Caco-2 (cell line): Measurements from ENCODE around the gene RAET1L. TPM values are rescaled to one million over a fixed set of nuclear protein-coding genes. Genes with fewer than 3 reads are reported as not detected.

Source experiments
- BruUV-seq: library from RNA; stranded (reverse); fragments of 400-500 nt; replicated peaks from 2 replicates; lab custom pipeline; 2021; lab: Mats Ljungman, UMichigan
- CTCF ChIA-PET: fragments of 300-600 bp; sonication (Branson Sonifier 250); formaldehyde crosslinking; loops from one replicate; lab custom pipeline; 2022; ENCODE audit warnings: antibody characterized with exemption; lab: Charles Lee
- POLR2A ChIA-PET: fragments of 300-600 bp; sonication (Branson Sonifier 250); formaldehyde crosslinking; loops from one replicate; lab custom pipeline; 2022; ENCODE audit warnings: antibody characterized with exemption; lab: Charles Lee
- DNase-seq, 2 experiments: peaks; one replicate each; pipeline versions ENCODE4 v3.0.0 to v3.0.0-alpha.2; 2020 to 2022
- H3K27me3 ChIP-seq: replicated peaks from 2 replicates; pipeline ENCODE4 v1.6.0; 2011; ENCODE audit warnings: low read length; ENCODE audit not compliant: control insufficient read depth, insufficient read depth
- H3K36me3 ChIP-seq: 2 replicates; pipeline ENCODE4 v1.5.1; 2011; ENCODE audit warnings: low read length; ENCODE audit not compliant: control insufficient read depth, insufficient read depth
- H3K4me1 ChIP-seq: fragments of 250-450 bp; sonication (Bioruptor Pico); 2 replicates; pipeline ENCODE4 v1.5.1; 2020; ENCODE audit warnings: mild to moderate bottlenecking
- H3K4me3 ChIP-seq: 2 replicates; pipeline ENCODE4 v1.5.1; 2011; ENCODE audit warnings: low read depth, mild to moderate bottlenecking, control low read depth, low read length
- H3K9me3 ChIP-seq: fragments of 250-450 bp; sonication (Bioruptor Pico); 2 replicates; pipeline ENCODE4 v1.5.1; 2020; ENCODE audit warnings: mild to moderate bottlenecking, moderate library complexity
- H3K27ac Mint-ChIP-seq: one replicate; pipeline ENCODE4 v1.8.0; 2022; ENCODE audit warnings: mixed read lengths; ENCODE audit not compliant: unreplicated experiment
- H3K27me3 Mint-ChIP-seq: one replicate; pipeline ENCODE4 v1.8.0; 2022; ENCODE audit warnings: mixed read lengths; ENCODE audit not compliant: insufficient read depth, unreplicated experiment
- H3K36me3 Mint-ChIP-seq: one replicate; pipeline ENCODE4 v1.8.0; 2022; ENCODE audit warnings: mild to moderate bottlenecking, mixed read lengths; ENCODE audit not compliant: insufficient read depth, unreplicated experiment
- H3K4me1 Mint-ChIP-seq: one replicate; pipeline ENCODE4 v1.8.0; 2022; ENCODE audit warnings: low read depth, mixed read lengths; ENCODE audit not compliant: unreplicated experiment
- H3K4me3 Mint-ChIP-seq: one replicate; pipeline ENCODE4 v1.8.0; 2022; ENCODE audit warnings: mild to moderate bottlenecking, moderate library complexity, mixed read lengths; ENCODE audit not compliant: unreplicated experiment
- H3K9me3 Mint-ChIP-seq: one replicate; pipeline ENCODE4 v1.8.0; 2022; ENCODE audit warnings: mixed read lengths; ENCODE audit not compliant: unreplicated experiment
- CTCF ChIP-seq, 2 experiments: fragments of 200-600 bp in 1 of 2; IDR thresholded peaks; 1 replicate in 1 of 2; 2 replicates in 1 of 2; pipeline versions ENCODE4 v1.5.1 to v1.8.0; 2011 to 2022; ENCODE audit warnings: antibody characterized with exemption in 1 of 2, control low read depth in 1 of 2, inconsistent platforms in 1 of 2, low read depth in 1 of 2, low read length in 1 of 2, mild to moderate bottlenecking in 1 of 2, moderate library complexity in 1 of 2; ENCODE audit not compliant: insufficient read depth in 1 of 2, severe bottlenecking in 1 of 2, unreplicated experiment in 1 of 2
- intact Hi-C: fragments of 100-400 bp; cut with micrococcal nuclease; formaldehyde crosslinking; loops from one replicate; pipeline ENCODE4 v1.10.0; 2022; ENCODE audit not compliant: unreplicated experiment
- total RNA-seq: library from RNA; stranded (reverse); gene quantifications from 2 replicates; pipeline ENCODE4 v1.2.3, GENCODE V29; 2022

Gene RAET1L
- total RNA-seq, 1 experiment from 2014 or later, result not detected

GRCh38 chr6:150029749-150030148 is 4.4 kb upstream of the RAET1L start:
- no peak overlapping the region for H3K4me3 ChIP-seq
- Mint-ChIP-seq H3K9me3 (no peaks in the 10 kb centered on the region), H3K4me1 (no peaks in the 10 kb centered on the region), H3K27me3 (peaks cover 18% of the 10 kb centered on the region), H3K4me3 (no peak overlapping the region), H3K27ac (no peak overlapping the region), H3K36me3 (no peaks in the 10 kb centered on the region)
- H3K36me3 ChIP-seq, result no peaks in the 10 kb centered on the region
- intact Hi-C loops, result no loop called here
- no TSS peak for BruUV-seq
- ChIA-PET CTCF (no interaction called here), POLR2A (no interaction called here)
- no peak for TF ChIP-seq CTCF (IDR thresholded peaks at IDR 0.05; ENCODE audit: insufficient read depth in 1 of 2, low read depth in 1 of 2, low read length in 1 of 2, severe bottlenecking in 1 of 2, unreplicated experiment in 1 of 2)
- H3K4me1 ChIP-seq, result no peaks in the 10 kb centered on the region
- DNase-seq, result no peak
- H3K9me3 ChIP-seq, result no peaks in the 10 kb centered on the region
- no peaks in the 10 kb centered on the region for H3K27me3 ChIP-seq

GRCh38 chr6:150029276-150029675 is 3.9 kb upstream of the RAET1L start:
- Histone ChIP-seq H3K4me1 (no peaks in the 10 kb centered on the region), H3K9me3 (no peaks in the 10 kb centered on the region), H3K4me3 (no peak overlapping the region), H3K27me3 (no peaks in the 10 kb centered on the region), H3K36me3 (no peaks in the 10 kb centered on the region)
- H3K27ac Mint-ChIP-seq, result no peak overlapping the region
- H3K27me3 Mint-ChIP-seq, result peaks cover 21% of the 10 kb centered on the region
- ChIA-PET POLR2A (no interaction called here), CTCF (no interaction called here)
- no TSS peak for BruUV-seq
- no peak for DNase-seq
- H3K4me3 Mint-ChIP-seq, result no peak overlapping the region
- no peak for TF ChIP-seq CTCF (IDR thresholded peaks at IDR 0.05; ENCODE audit: insufficient read depth in 1 of 2, low read depth in 1 of 2, low read length in 1 of 2, severe bottlenecking in 1 of 2, unreplicated experiment in 1 of 2)
- no peaks in the 10 kb centered on the region for H3K4me1 Mint-ChIP-seq
- no peaks in the 10 kb centered on the region for H3K9me3 Mint-ChIP-seq
- no peaks in the 10 kb centered on the region for H3K36me3 Mint-ChIP-seq
- intact Hi-C loops, result no loop called here

DNA sequence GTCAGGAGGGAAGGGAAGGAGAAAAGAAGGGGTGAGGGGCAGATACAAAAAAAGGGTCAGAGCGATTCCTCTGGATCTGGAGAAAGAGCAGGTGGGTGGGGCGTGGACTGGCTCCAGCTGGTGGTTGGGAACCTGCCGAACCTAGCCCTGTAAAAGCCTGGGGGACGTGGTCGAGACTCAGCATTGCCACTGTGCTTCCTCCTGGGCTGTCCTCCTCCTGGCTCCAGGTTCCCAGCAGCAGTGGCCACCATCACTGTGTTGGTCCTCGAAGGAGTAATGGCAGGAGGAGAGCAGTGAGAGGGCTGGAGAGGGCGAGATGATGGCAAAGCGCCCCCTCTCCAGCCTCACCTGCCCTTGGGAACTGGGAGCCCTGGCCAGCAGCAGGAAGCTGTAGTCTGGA is 3.5 kb upstream of the RAET1L start:
- ChIA-PET POLR2A (no interaction called here), CTCF (no interaction called here)
- Mint-ChIP-seq H3K36me3 (no peaks in the 10 kb centered on the region), H3K4me1 (no peaks in the 10 kb centered on the region), H3K27ac (no peak overlapping the region), H3K4me3 (no peak overlapping the region), H3K27me3 (peaks cover 20% of the 10 kb centered on the region), H3K9me3 (no peaks in the 10 kb centered on the region)
- no peak overlapping the region for H3K4me3 ChIP-seq
- TF ChIP-seq CTCF (IDR thresholded peaks at IDR 0.05; ENCODE audit: insufficient read depth in 1 of 2, low read depth in 1 of 2, low read length in 1 of 2, severe bottlenecking in 1 of 2, unreplicated experiment in 1 of 2), result no peak
- BruUV-seq, result no TSS peak
- no peaks in the 10 kb centered on the region for H3K9me3 ChIP-seq
- no peaks in the 10 kb centered on the region for H3K36me3 ChIP-seq
- H3K4me1 ChIP-seq, result no peaks in the 10 kb centered on the region
- DNase-seq, result no peak
- no peaks in the 10 kb centered on the region for H3K27me3 ChIP-seq
- intact Hi-C loops, result no loop called here
